OCI-LY3 (cell line): Measurements from ENCODE around the gene AGPAT3.

Experiments used
- H2AFZ ChIP-seq: fragments of 200-600, 300-600 bp; shearing (Covaris generic); 2 replicates; pipeline ENCODE4 v1.6.0; 2014; ENCODE audit warnings: antibody characterized with exemption, low read depth, low read length
- H3K27ac ChIP-seq: fragments of 200-600, 300-600 bp; sonication (generic); 2 replicates; pipeline ENCODE4 v1.5.1; 2014; ENCODE audit warnings: mild to moderate bottlenecking, low read length, moderate library complexity, mixed read lengths
- H3K27me3 ChIP-seq: fragments of 200-600, 300-600 bp; sonication (generic); 2 replicates; pipeline ENCODE4 v1.6.1; 2014; ENCODE audit warnings: low read depth, low read length, mixed read lengths
- H3K36me3 ChIP-seq: fragments of 200-600, 300-600 bp; sonication (generic); replicated peaks from 2 replicates; pipeline ENCODE3; 2014; ENCODE audit warnings: low read depth, low read length, mixed read lengths
- H3K4me1 ChIP-seq: fragments of 300-600, 200-600 bp; sonication (generic); 2 replicates; pipeline ENCODE4 v1.6.1; 2014; ENCODE audit warnings: low read length, mixed read lengths
- H3K4me2 ChIP-seq: fragments of 200-600, 300-600 bp; sonication (generic); 2 replicates; pipeline ENCODE4 v1.6.1; 2014; ENCODE audit warnings: low read length, mixed read lengths
- H3K4me3 ChIP-seq: fragments of 300-600, 200-600 bp; sonication (generic); 2 replicates; pipeline ENCODE4 v1.5.1; 2014; ENCODE audit warnings: antibody characterized with exemption, mild to moderate bottlenecking, low read length, moderate library complexity
- H3K79me2 ChIP-seq: fragments of 300-600, 200-600 bp; shearing (Covaris generic); 2 replicates; pipeline ENCODE4 v1.6.1; 2014; ENCODE audit warnings: mild to moderate bottlenecking, low read length, mixed read lengths
- H3K9ac ChIP-seq: fragments of 300-600, 200-600 bp; shearing (Covaris generic); 2 replicates; pipeline ENCODE4 v1.6.0; 2014; ENCODE audit warnings: mild to moderate bottlenecking, low read length, moderate library complexity
- H3K9me3 ChIP-seq: fragments of 200-600, 300-600 bp; shearing (Covaris generic); 2 replicates; pipeline ENCODE4 v1.6.1; 2014; ENCODE audit warnings: low read length, mixed read lengths; ENCODE audit not compliant: insufficient read depth
- H4K20me1 ChIP-seq: fragments of 200-600, 300-600 bp; sonication (generic); 2 replicates; pipeline ENCODE4 v1.6.1; 2016; ENCODE audit warnings: low read length, mixed read lengths; ENCODE audit not compliant: insufficient read depth
- CTCF ChIP-seq: fragments of 200-600, 300-600 bp; sonication (generic); IDR thresholded peaks from 2 replicates; pipeline ENCODE4 v1.5.1; 2014; ENCODE audit warnings: antibody characterized with exemption, low read length, low read depth
- EZH2phosphoT487 ChIP-seq: fragments of 200-600 bp; shearing (Covaris generic); IDR thresholded peaks from 2 replicates; pipeline ENCODE4 v1.6.1; 2018; ENCODE audit warnings: antibody characterized with exemption, mixed run types, low read depth

The AGPAT3 gene

GRCh38 chr21:43989401-43989800 is 124.4 kb downstream of the AGPAT3 start:
- no peak overlapping the region for H2AFZ ChIP-seq
- TF ChIP-seq CTCF (no peak), EZH2phosphoT487 (no peak)
- H3K4me1 ChIP-seq, result no peaks in the 10 kb centered on the region
- H3K27ac ChIP-seq, result no peak overlapping the region
- H3K36me3 ChIP-seq, result no peaks in the 10 kb centered on the region
- no peak overlapping the region for H3K4me2 ChIP-seq
- H3K27me3 ChIP-seq, result no peaks in the 10 kb centered on the region
- H4K20me1 ChIP-seq, result no peaks in the 10 kb centered on the region
- no peak overlapping the region for H3K9ac ChIP-seq
- H3K9me3 ChIP-seq, result no peaks in the 10 kb centered on the region
- H3K79me2 ChIP-seq, result no peaks in the 10 kb centered on the region
- no peak overlapping the region for H3K4me3 ChIP-seq

GRCh38 chr21:43991447-43991991 is 126.5 kb downstream of the AGPAT3 start:
- TF ChIP-seq CTCF (no peak), EZH2phosphoT487 (no peak)
- H3K4me3 ChIP-seq, result no peak overlapping the region
- no peak overlapping the region for H3K9ac ChIP-seq
- no peaks in the 10 kb centered on the region for H3K36me3 ChIP-seq
- no peak overlapping the region for H3K4me2 ChIP-seq
- no peak overlapping the region for H2AFZ ChIP-seq
- no peaks in the 10 kb centered on the region for H3K27me3 ChIP-seq
- no peaks in the 10 kb centered on the region for H3K79me2 ChIP-seq
- no peak overlapping the region for H3K27ac ChIP-seq
- H3K9me3 ChIP-seq, result no peaks in the 10 kb centered on the region
- no peaks in the 10 kb centered on the region for H3K4me1 ChIP-seq
- H4K20me1 ChIP-seq, result no peaks in the 10 kb centered on the region

- Histone ChIP-seq H2AFZ (no peak overlapping the region), H4K20me1 (no peaks in the 10 kb centered on the region), H3K27ac (no peak overlapping the region), H3K27me3 (no peaks in the 10 kb centered on the region), H3K36me3 (no peaks in the 10 kb centered on the region), H3K4me2 (no peak overlapping the region), H3K79me2 (no peaks in the 10 kb centered on the region), H3K4me3 (no peak overlapping the region), H3K9ac (no peak overlapping the region), H3K9me3 (no peaks in the 10 kb centered on the region), H3K4me1 (no peaks in the 10 kb centered on the region)
- TF ChIP-seq CTCF (no peak), EZH2phosphoT487 (no peak)
These were observed 127.1 kb downstream of the AGPAT3 start for GRCh38 chr21:43992121-43992520.

GRCh38 chr21:43993420-43993934 is 128.5 kb downstream of the AGPAT3 start:
- TF ChIP-seq EZH2phosphoT487, result no peak
- no peak for TF ChIP-seq CTCF
- no peaks in the 10 kb centered on the region for H3K9me3 ChIP-seq
- no peak overlapping the region for H2AFZ ChIP-seq
- H3K4me1 ChIP-seq, result no peaks in the 10 kb centered on the region
- H3K4me3 ChIP-seq, result no peak overlapping the region
- no peak overlapping the region for H3K4me2 ChIP-seq
- no peaks in the 10 kb centered on the region for H3K36me3 ChIP-seq
- no peak overlapping the region for H3K27ac ChIP-seq
- no peak overlapping the region for H3K9ac ChIP-seq
- no peaks in the 10 kb centered on the region for H3K27me3 ChIP-seq
- H3K79me2 ChIP-seq, result no peaks in the 10 kb centered on the region
- H4K20me1 ChIP-seq, result no peaks in the 10 kb centered on the region
